ENCODE results near the gene DYRK3. TPM values are rescaled to one million over a fixed set of nuclear protein-coding genes. Genes with fewer than 3 reads are reported as not detected.
"Not testable (repeated sequence)": the region's sequence is repeated elsewhere in the genome, so short reads cannot be mapped to it uniquely, and the experiment has no call there.

DYRK3 gene
- total RNA-seq, 2 experiments from 2014 or later, result 1.6 to 1.7 TPM

DNA sequence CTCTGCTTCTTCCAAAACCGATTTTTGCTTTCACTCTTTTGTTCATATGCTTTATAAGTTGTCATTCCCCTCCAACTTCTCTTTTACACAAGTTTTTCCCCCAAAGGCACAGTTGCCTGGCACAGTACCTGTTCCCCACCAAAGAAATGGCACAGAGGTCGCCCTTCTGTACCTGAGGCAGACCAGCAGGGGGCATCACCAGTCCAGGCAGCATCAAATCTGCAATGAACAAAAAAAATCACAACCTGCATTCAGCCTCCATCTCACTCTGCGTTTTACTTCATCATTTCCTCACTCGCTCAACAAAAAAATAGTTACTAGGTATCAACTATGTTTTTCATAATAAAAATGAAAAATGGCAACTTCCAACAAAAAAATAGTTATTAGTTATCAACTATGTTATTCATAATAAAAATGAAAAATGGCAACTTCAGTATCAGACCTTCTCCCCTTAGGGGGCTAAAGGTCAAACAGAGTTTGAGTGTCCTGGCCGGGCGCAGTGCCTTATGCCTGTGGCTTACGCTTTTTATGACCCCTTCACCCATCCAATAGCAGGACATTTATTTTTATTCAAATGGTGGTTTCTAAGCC is 27.1 kb upstream of the DYRK3 start:
- intact Hi-C loops (cut with DNase I, micrococcal nuclease), result loop anchor here (1.0 to 5.0 kb wide), 2 partner anchors 56 to 374 kb away; no protein-coding TSS in a partner anchor
- ChIA-PET POLR2A (no interaction called here), CTCF (interaction anchor here (1.3 to 2.6 kb wide), 2 partner anchors 56 to 374 kb away, joined by 6 to 9 read pairs; no protein-coding TSS in a partner anchor)
- H3K4me1 ChIP-seq (ENCODE audit: insufficient read depth, low read length), result peaks cover 18% of the 10 kb centered on the region
- no peak overlapping the region for H3K27ac ChIP-seq (ENCODE audit: low read depth in 1 of 2, low read length in 2 of 2)
- no peaks in the 10 kb centered on the region for H3K27me3 Mint-ChIP-seq
- H3K9me3 ChIP-seq (ENCODE audit: control insufficient read depth in 1 of 2, insufficient read depth in 1 of 2, low read length in 2 of 2), result no peaks in the 10 kb centered on the region
- H3K4me3 ChIP-seq (ENCODE audit: low read length), result no peak overlapping the region
- peaks cover 20% of the 10 kb centered on the region for H3K4me1 Mint-ChIP-seq (ENCODE audit: low read depth)
- no peaks in the 10 kb centered on the region for H3K9me3 Mint-ChIP-seq
- peaks cover 59% of the 10 kb centered on the region for H3K36me3 ChIP-seq (ENCODE audit: insufficient read depth, low read length)
- no peak overlapping the region for H3K4me3 Mint-ChIP-seq
- DNase-seq (peak; percentile 27 to 78 (median 49)), ATAC-seq (ENCODE audit: poor library complexity) (no peak)
- H3K27ac Mint-ChIP-seq, result no peak overlapping the region
- TF ChIP-seq, protein P1, sequence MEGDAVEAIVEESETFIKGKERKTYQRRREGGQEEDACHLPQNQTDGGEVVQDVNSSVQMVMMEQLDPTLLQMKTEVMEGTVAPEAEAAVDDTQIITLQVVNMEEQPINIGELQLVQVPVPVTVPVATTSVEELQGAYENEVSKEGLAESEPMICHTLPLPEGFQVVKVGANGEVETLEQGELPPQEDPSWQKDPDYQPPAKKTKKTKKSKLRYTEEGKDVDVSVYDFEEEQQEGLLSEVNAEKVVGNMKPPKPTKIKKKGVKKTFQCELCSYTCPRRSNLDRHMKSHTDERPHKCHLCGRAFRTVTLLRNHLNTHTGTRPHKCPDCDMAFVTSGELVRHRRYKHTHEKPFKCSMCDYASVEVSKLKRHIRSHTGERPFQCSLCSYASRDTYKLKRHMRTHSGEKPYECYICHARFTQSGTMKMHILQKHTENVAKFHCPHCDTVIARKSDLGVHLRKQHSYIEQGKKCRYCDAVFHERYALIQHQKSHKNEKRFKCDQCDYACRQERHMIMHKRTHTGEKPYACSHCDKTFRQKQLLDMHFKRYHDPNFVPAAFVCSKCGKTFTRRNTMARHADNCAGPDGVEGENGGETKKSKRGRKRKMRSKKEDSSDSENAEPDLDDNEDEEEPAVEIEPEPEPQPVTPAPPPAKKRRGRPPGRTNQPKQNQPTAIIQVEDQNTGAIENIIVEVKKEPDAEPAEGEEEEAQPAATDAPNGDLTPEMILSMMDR (IDR thresholded peaks at IDR 0.05), result peak; percentile 64
- no peaks in the 10 kb centered on the region for H3K27me3 ChIP-seq (ENCODE audit: control insufficient read depth in 1 of 2, insufficient read depth in 2 of 2, low read length in 2 of 2)
- H3K36me3 Mint-ChIP-seq (ENCODE audit: low read depth), result peaks cover 79% of the 10 kb centered on the region

DNA sequence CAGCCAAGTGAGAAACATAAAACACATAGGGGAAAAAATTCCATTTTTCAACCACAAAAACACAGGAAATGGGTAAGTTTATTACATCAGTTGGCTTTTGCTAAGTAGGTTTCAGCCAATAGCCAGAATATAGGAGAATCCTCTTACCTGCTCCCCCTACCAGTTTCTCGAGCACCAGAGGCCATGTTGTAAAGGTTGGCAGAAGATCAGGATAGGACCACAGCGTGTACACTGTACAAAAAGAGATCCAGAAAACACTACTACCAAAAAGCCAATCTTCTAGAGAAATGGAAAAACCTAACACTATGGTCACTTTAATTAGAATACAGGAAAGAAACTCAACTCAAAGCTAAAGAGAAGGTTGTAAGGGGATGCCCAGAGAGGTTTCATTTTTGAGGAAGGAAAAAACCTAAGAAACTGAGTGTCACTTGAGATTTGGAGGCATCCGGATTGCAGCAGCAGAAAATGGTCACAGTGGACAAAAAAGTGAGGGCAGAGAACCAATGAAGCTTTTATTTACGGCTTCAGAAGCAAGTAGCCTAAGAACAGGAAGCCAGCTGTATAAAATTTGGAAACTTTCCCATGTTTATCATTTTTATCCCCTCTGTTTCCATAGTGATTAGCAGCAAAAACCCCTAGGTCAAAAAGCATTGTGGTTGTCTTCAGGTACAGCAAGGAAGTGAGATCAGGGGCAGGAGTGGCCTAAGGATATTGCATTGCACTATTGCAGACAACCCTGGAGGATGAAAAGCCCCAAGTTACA is 25.9 kb upstream of the DYRK3 start:
- Mint-ChIP-seq H3K4me3 (peak overlapping the region; percentile 75), H3K4me1 (ENCODE audit: low read depth) (peaks cover 20% of the 10 kb centered on the region), H3K27ac (peak overlapping the region; percentile 42), H3K9me3 (no peaks in the 10 kb centered on the region), H3K27me3 (no peaks in the 10 kb centered on the region), H3K36me3 (ENCODE audit: low read depth) (peaks cover 68% of the 10 kb centered on the region)
- POLR2A ChIA-PET, result no interaction called here
- peaks cover 50% of the 10 kb centered on the region for H3K36me3 ChIP-seq (ENCODE audit: insufficient read depth, low read length)
- H3K4me3 ChIP-seq (ENCODE audit: low read length), result no peak overlapping the region
- no peak overlapping the region for H3K27ac ChIP-seq (ENCODE audit: low read depth in 1 of 2, low read length in 2 of 2)
- DNase-seq, result no peak
- CTCF ChIA-PET, result interaction anchor here (0.8 to 2.6 kb wide), 4 partner anchors 55 to 373 kb away, joined by 3 to 9 read pairs (median 3); partner anchors contain the start of gene IKBKE
- H3K9me3 ChIP-seq (ENCODE audit: control insufficient read depth in 1 of 2, insufficient read depth in 1 of 2, low read length in 2 of 2), result no peaks in the 10 kb centered on the region
- TF ChIP-seq, protein P1 (IDR thresholded peaks at IDR 0.05), result no peak
- no peaks in the 10 kb centered on the region for H3K27me3 ChIP-seq (ENCODE audit: control insufficient read depth in 1 of 2, insufficient read depth in 2 of 2, low read length in 2 of 2)
- intact Hi-C loops (cut with DNase I, micrococcal nuclease), result loop anchor here in 1 of 2 experiments (5.0 kb wide), 1 partner anchor 373 kb away; no protein-coding TSS in a partner anchor
- peaks cover 18% of the 10 kb centered on the region for H3K4me1 ChIP-seq (ENCODE audit: insufficient read depth, low read length)
- ATAC-seq (ENCODE audit: poor library complexity), result no peak

DNA sequence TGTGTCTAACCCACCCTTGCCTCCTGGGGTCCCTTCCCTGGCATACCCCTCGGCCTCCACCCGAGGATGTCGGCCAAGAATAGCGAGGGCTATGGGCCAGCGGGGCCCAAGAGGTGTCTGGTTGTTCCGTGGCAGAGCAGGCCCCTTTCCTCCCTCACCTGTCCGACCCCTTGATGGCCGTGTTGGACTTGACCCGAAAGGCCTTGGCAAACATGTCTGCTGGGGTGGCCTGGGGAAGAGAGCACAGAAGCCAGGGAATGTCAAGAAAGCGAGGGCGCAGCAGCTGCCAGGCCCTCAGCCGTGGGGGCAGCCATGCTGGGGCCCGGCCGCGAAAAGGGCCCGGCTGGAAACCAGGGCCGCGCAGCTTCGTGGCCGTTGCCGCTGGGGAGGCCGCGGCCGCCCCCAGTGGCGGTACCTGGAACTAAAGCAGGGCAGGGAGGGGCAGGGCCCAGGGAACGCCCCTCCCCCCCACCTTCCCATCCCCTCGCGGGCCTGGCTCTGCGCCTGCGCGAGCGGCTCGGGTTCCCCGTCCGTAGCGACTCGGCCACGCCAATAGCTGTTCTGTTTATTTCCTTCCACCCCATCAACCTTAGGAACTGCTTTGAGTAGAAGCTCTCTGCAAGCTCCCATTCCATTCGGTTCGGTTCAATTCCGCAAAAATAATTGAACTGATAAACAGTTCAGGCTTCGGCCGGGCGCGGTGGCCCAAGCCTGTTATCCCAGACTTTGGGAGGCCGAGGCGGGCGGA is 23.0 kb upstream of the DYRK3 start, which contains the start of gene EIF2D:
TSS of gene EIF2D (minus strand) at position 337 of the 748 bp plus-strand sequence. CDS start at position 214, 123 bp downstream.
- CTCF ChIA-PET, result interaction anchor here (0.6 to 2.8 kb wide), 34 partner anchors 8 to 438 kb away, joined by 3 to 25 read pairs (median 5); partner anchors contain the start of genes DYRK3, FCMR and IKBKE
- ATAC-seq (ENCODE audit: poor library complexity), result peak; percentile 98
- POLR2A ChIA-PET, result interaction anchor here (0.7 to 2.3 kb wide), 22 partner anchors 9 to 350 kb away, joined by 3 to 15 read pairs (median 4); partner anchors contain the start of genes DYRK3, IKBKE and RASSF5

DNA sequence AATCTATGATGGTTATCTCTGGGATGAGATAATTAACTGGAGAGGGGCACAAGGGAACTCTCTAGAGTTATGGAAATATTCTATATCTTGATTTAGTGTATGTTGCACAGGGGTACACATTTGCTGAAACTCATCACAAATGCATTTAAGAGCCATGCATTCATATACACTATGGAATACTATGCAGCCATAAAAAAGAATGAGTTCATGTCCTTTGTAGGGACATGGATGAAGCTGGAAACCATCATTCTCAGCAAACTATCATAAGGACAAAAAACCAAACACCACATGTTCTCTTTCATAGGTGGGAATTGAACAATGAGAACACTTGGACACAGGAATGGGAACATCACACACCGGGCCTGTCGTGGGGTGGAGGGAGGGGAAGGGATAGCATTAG is 8.9 kb upstream of the DYRK3 start:
- intact Hi-C loops (cut with DNase I, micrococcal nuclease); H3K27ac ChIP-seq (ENCODE audit: low read depth in 1 of 2, low read length in 2 of 2); H3K4me3 ChIP-seq (ENCODE audit: low read length); H3K27me3 Mint-ChIP-seq; ATAC-seq (ENCODE audit: poor library complexity); H3K36me3 Mint-ChIP-seq (ENCODE audit: low read depth); H3K27ac Mint-ChIP-seq; H3K36me3 ChIP-seq (ENCODE audit: insufficient read depth, low read length); H3K27me3 ChIP-seq (ENCODE audit: control insufficient read depth in 1 of 2, insufficient read depth in 2 of 2, low read length in 2 of 2); H3K4me1 ChIP-seq (ENCODE audit: insufficient read depth, low read length); H3K9me3 ChIP-seq (ENCODE audit: control insufficient read depth in 1 of 2, insufficient read depth in 1 of 2, low read length in 2 of 2); H3K4me3 Mint-ChIP-seq; H3K4me1 Mint-ChIP-seq (ENCODE audit: low read depth); H3K9me3 Mint-ChIP-seq; DNase-seq: not testable (repeated sequence)
- ChIA-PET POLR2A (interaction anchor here (1.6 kb wide), 1 partner anchor 14 kb away, joined by 7 read pairs; the partner anchor contains the start of gene EIF2D), CTCF (interaction anchor here (2.2 kb wide), 1 partner anchor 356 kb away, joined by 6 read pairs; no protein-coding TSS in a partner anchor)

More for the DNA sequence above, 23.0 kb upstream of the DYRK3 start, which contains the start of gene EIF2D:
- H3K27ac ChIP-seq (ENCODE audit: low read depth in 1 of 2, low read length in 2 of 2), result peak within 1 kb of the TSS; percentile 51 to 78
- no peaks in the 10 kb centered on the region for H3K9me3 ChIP-seq (ENCODE audit: control insufficient read depth in 1 of 2, insufficient read depth in 1 of 2, low read length in 2 of 2)
- no peaks in the 10 kb centered on the region for H3K27me3 ChIP-seq (ENCODE audit: control insufficient read depth in 1 of 2, insufficient read depth in 2 of 2, low read length in 2 of 2)
- peak within 1 kb of the TSS; percentile 90 for H3K4me3 Mint-ChIP-seq
- H3K27me3 Mint-ChIP-seq, result no peaks in the 10 kb centered on the region
- peak; percentile 88 to 97 (median 94) for DNase-seq
- H3K4me1 ChIP-seq (ENCODE audit: insufficient read depth, low read length), result peaks cover 18% of the 10 kb centered on the region
- TF ChIP-seq, protein P1 (IDR thresholded peaks at IDR 0.05), result peak; percentile 95
- intact Hi-C loops (cut with DNase I, micrococcal nuclease), result loop anchor here (1.0 to 5.0 kb wide), 3 partner anchors 22 to 1490 kb away; partner anchors contain the start of genes DYRK3 (in 1 of the 2) and RBBP5 (in 1 of the 2)
- H3K36me3 ChIP-seq (ENCODE audit: insufficient read depth, low read length), result peaks cover 26% of the 10 kb centered on the region
- peaks cover 20% of the 10 kb centered on the region for H3K4me1 Mint-ChIP-seq (ENCODE audit: low read depth)
- peak within 1 kb of the TSS; percentile 88 for H3K4me3 ChIP-seq (ENCODE audit: low read length)
- no peaks in the 10 kb centered on the region for H3K9me3 Mint-ChIP-seq
- H3K27ac Mint-ChIP-seq, result peak within 1 kb of the TSS; percentile 83
- peaks cover 40% of the 10 kb centered on the region for H3K36me3 Mint-ChIP-seq (ENCODE audit: low read depth)
